ENCODE data around the gene SLC30A1. TPM values are rescaled to one million over a fixed set of nuclear protein-coding genes. Genes with fewer than 3 reads are reported as not detected.

The SLC30A1 gene
- total RNA-seq, 2 experiments from 2014 or later: 2.9 to 4.5 TPM

GRCh38 chr1:211616231-211616964 lies 37.4 kb upstream of the SLC30A1 start:
- Mint-ChIP-seq H3K4me3 (no peak overlapping the region), H3K27me3 (no peaks in the 10 kb centered on the region), H3K9me3 (ENCODE audit: low read depth) (no peaks in the 10 kb centered on the region), H3K4me1 (no peaks in the 10 kb centered on the region), H3K36me3 (ENCODE audit: low read depth) (no peaks in the 10 kb centered on the region), H3K27ac (no peak overlapping the region)
- DNase-seq: no peak
- ChIA-PET CTCF (no interaction called here), POLR2A (no interaction called here)
- intact Hi-C loops (cut with DNase I, micrococcal nuclease): no loop called here
- ATAC-seq: no peak

DNA sequence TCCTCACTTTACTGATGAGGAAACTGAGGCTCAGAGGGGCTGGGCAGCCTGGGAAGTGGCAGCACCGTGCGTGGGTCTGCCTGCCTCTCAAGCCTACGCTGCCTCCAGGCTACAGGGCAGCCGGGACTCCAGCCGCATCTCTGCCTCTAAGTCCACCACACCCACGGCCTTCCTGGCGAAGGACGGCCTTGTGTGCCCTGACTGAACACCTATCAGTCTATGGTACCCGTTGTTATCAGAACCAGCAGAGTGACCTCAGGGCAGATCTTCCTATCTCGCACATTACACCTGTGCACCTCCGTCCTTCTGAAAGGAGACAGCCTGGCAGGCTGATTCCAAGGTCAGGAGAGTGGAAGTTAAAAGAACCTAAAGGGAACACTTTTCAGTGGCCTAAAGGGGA lies 35.7 kb upstream of the SLC30A1 start:
- no peak overlapping the region for H3K4me3 Mint-ChIP-seq
- ATAC-seq (no peak), DNase-seq (no peak)
- H3K27me3 Mint-ChIP-seq: no peaks in the 10 kb centered on the region
- no peak overlapping the region for H3K27ac Mint-ChIP-seq
- no peaks in the 10 kb centered on the region for H3K4me1 Mint-ChIP-seq
- POLR2A ChIA-PET: no interaction called here
- H3K9me3 Mint-ChIP-seq (ENCODE audit: low read depth): no peaks in the 10 kb centered on the region
- intact Hi-C loops (cut with DNase I, micrococcal nuclease): no loop called here
- CTCF ChIA-PET: interaction anchor here (0.5 to 0.7 kb wide), 2 partner anchors 8 to 173 kb away, joined by 3 read pairs; no protein-coding TSS in a partner anchor
- no peaks in the 10 kb centered on the region for H3K36me3 Mint-ChIP-seq (ENCODE audit: low read depth)

GRCh38 chr1:211613951-211614350 lies 35.0 kb upstream of the SLC30A1 start:
- POLR2A ChIA-PET: no interaction called here
- H3K4me3 Mint-ChIP-seq: no peak overlapping the region
- no peak overlapping the region for H3K27ac Mint-ChIP-seq
- H3K27me3 Mint-ChIP-seq: no peaks in the 10 kb centered on the region
- CTCF ChIA-PET: interaction anchor here (0.5 to 0.7 kb wide), 2 partner anchors 174 to 385 kb away, joined by 3 read pairs; no protein-coding TSS in a partner anchor
- no peaks in the 10 kb centered on the region for H3K4me1 Mint-ChIP-seq
- H3K9me3 Mint-ChIP-seq (ENCODE audit: low read depth): no peaks in the 10 kb centered on the region
- DNase-seq: no peak
- no peak for ATAC-seq
- H3K36me3 Mint-ChIP-seq (ENCODE audit: low read depth): no peaks in the 10 kb centered on the region
- intact Hi-C loops (cut with DNase I, micrococcal nuclease): no loop called here

DNA sequence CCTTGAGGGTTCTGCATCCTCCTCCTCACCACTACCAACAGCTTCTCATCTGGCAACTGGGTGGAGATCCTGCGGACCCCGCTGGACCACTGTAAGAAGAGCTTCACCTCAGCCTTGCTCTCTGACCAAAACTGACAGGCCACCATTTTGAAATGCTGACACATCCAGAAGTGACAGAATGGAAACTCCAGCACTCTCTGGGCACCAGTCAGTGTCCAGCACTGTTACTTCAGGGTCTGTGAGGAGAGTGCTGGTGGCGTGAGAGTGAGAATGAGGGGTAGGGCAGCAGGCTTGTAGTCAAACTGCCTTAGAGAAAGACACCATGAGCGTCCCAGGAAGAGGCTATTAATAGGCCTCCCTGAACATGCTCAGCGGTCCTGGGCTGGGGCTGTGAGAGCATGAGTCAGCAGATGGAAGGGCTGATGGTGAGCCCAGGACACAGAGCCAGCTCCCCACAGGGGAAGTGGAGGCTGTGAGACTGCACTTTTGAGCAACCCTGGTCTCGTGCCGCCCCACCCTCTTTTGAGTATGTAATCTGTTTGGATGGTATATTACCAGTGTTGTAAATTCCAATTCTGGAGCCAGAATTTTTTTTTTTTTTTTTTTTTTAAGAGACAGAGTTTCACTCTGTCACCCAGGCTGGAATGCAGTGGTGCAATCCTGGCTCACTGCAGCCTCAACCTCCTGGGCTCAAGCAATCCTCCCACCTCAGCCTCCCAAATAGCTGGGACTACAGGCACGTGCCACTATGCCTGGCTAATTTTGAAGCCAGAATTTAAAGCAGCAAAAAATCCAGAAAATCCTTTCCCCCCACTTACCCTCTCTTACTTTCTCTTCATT lies 34.4 kb upstream of the SLC30A1 start:
- no peaks in the 10 kb centered on the region for H3K9me3 Mint-ChIP-seq (ENCODE audit: low read depth)
- no peaks in the 10 kb centered on the region for H3K4me1 Mint-ChIP-seq
- no peaks in the 10 kb centered on the region for H3K27me3 Mint-ChIP-seq
- intact Hi-C loops (cut with DNase I, micrococcal nuclease): no loop called here
- ChIA-PET POLR2A (no interaction called here), CTCF (interaction anchor here (0.7 kb wide), 1 partner anchor 385 kb away, joined by 3 read pairs; no protein-coding TSS in a partner anchor)
- DNase-seq: no peak
- ATAC-seq: no peak
- no peak overlapping the region for H3K4me3 Mint-ChIP-seq
- no peaks in the 10 kb centered on the region for H3K36me3 Mint-ChIP-seq (ENCODE audit: low read depth)
- no peak overlapping the region for H3K27ac Mint-ChIP-seq

GRCh38 chr1:211612786-211613107 lies 33.8 kb upstream of the SLC30A1 start:
- Mint-ChIP-seq H3K27ac (no peak overlapping the region), H3K36me3 (ENCODE audit: low read depth) (no peaks in the 10 kb centered on the region), H3K4me3 (no peak overlapping the region), H3K4me1 (no peaks in the 10 kb centered on the region), H3K9me3 (ENCODE audit: low read depth) (no peaks in the 10 kb centered on the region), H3K27me3 (no peaks in the 10 kb centered on the region)
- intact Hi-C loops (cut with DNase I, micrococcal nuclease): no loop called here
- ChIA-PET POLR2A (no interaction called here), CTCF (interaction anchor here (0.7 to 1.5 kb wide), 2 partner anchors 31 to 37 kb away, joined by 3 to 5 read pairs; no protein-coding TSS in a partner anchor)
- DNase-seq: no peak
- ATAC-seq: no peak

DNA sequence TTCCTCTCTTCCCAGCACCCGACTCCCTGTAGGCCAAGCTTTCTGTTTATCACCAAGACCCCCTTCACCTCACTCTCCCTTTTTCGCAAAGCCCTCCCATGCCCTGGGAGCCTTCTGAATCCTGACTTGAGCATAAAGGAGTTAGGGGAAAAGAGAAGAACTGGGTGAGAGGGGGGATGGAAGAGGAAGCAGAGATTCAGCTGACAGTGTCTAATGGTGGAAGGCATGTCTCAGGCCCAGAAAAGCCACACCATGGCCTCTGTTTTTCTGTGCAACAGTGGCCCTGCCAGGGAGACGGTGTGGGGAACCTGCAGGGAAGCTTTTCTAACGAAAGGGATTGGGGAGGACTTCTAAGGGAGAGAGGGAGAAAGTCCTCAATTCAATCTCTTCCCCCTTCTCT lies 32.9 kb upstream of the SLC30A1 start:
- CTCF ChIA-PET: interaction anchor here (1.5 kb wide), 1 partner anchor 38 kb away, joined by 5 read pairs; no protein-coding TSS in a partner anchor
- POLR2A ChIA-PET: no interaction called here

DNA sequence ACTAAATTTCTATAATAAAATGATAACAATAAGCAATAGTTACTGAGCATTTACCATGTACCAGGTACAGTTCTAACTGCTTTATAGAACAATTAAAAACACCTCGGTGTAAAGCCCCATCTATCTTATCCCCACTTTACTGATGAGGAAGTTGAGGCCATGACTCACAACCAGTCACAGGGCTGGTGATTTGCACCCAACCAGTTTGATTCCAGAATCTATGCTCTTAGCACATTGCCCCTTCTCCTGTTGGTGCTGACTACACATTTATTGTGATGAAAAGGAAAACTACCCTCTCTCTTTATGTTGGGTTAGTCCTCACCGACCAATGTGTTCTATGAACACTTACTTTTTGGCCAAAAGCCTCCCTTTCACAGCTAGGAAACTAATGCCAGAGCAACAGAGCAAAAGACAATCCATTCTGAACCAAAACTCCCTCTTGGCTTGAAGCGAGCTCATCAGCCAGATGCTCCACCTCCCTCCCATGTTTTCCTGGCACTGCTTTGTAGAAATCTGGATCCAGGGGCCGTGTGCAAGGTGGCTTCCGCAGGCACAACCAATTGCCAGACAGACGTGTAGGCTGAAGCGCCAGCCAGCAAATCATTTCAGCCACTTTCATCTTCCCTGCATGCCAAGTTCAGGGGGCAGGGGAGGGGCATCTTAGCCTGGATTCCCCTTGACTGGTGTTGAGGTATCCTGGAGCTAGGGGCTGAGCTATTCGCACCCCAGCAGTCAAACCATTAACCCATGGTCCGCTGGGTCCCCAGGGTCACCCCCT lies 32.0 kb upstream of the SLC30A1 start:
- POLR2A ChIA-PET: no interaction called here
- no peak for DNase-seq
- Mint-ChIP-seq H3K36me3 (ENCODE audit: low read depth) (no peaks in the 10 kb centered on the region), H3K4me3 (no peak overlapping the region), H3K27ac (no peak overlapping the region), H3K4me1 (peaks cover 7% of the 10 kb centered on the region), H3K9me3 (ENCODE audit: low read depth) (no peaks in the 10 kb centered on the region), H3K27me3 (no peaks in the 10 kb centered on the region)
- intact Hi-C loops (cut with DNase I, micrococcal nuclease): no loop called here
- CTCF ChIA-PET: interaction anchor here (0.7 to 0.9 kb wide), 2 partner anchors 8 to 96 kb away, joined by 3 read pairs; no protein-coding TSS in a partner anchor
- ATAC-seq: no peak

More for the DNA sequence above, 32.9 kb upstream of the SLC30A1 start:
- H3K27me3 Mint-ChIP-seq: no peaks in the 10 kb centered on the region
- no peak overlapping the region for H3K27ac Mint-ChIP-seq
- intact Hi-C loops (cut with DNase I, micrococcal nuclease): no loop called here
- no peaks in the 10 kb centered on the region for H3K36me3 Mint-ChIP-seq (ENCODE audit: low read depth)
- no peak for ATAC-seq
- DNase-seq: no peak
- no peak overlapping the region for H3K4me3 Mint-ChIP-seq
- no peaks in the 10 kb centered on the region for H3K9me3 Mint-ChIP-seq (ENCODE audit: low read depth)
- peaks cover 5% of the 10 kb centered on the region for H3K4me1 Mint-ChIP-seq

DNA sequence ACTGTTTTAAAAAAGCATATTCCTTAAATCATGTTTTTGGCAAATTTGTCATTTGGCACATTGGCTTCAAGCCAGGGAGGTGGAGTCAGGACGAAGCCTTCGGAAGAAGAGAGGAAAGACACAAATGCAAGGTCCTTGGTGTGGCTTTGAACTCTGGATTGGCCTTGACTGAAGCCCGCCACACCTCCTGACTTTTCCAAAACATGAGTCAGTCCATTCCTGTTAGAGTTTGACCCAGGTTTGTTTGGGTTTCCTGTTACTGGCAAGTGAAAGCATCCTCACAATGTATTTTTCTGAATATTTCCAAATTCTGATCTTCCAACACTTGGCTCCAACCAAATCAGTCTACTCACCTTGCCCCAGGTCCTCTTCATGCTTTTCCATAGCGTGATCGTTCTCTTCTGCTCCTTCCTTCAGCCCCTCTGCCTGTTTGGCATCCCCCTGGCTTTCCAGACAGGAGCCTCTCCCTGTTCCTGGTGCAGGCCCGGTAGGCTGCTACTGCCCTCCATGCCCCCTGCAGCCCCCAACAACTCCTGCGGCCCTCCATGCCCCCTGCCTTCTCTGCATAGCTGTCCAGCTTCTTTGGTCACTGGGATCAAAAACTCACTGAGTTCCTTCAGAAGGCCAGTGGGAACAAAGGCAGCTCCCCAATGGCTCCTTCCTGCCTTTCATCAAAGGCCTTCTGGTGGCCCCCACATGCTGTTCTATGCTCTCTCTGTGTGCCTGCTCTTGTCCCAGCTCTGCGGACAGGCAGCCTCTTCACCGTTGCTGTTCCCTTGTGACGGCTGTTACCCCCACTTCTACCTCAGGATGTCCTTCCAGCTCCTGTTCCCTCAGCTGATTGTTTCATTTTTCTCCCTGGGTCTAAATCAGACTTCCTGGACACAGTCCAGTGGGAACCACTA lies 30.4 kb upstream of the SLC30A1 start:
- ChIA-PET CTCF (interaction anchor here (0.6 kb wide), 1 partner anchor 133 kb away, joined by 3 read pairs; no protein-coding TSS in a partner anchor), POLR2A (no interaction called here)
- no peaks in the 10 kb centered on the region for H3K27me3 Mint-ChIP-seq
- H3K27ac Mint-ChIP-seq: no peak overlapping the region
- ATAC-seq (no peak), DNase-seq (no peak)
- H3K36me3 Mint-ChIP-seq (ENCODE audit: low read depth): no peaks in the 10 kb centered on the region
- no peak overlapping the region for H3K4me3 Mint-ChIP-seq
- intact Hi-C loops (cut with DNase I, micrococcal nuclease): no loop called here
- peaks cover 7% of the 10 kb centered on the region for H3K4me1 Mint-ChIP-seq
- H3K9me3 Mint-ChIP-seq (ENCODE audit: low read depth): no peaks in the 10 kb centered on the region

DNA sequence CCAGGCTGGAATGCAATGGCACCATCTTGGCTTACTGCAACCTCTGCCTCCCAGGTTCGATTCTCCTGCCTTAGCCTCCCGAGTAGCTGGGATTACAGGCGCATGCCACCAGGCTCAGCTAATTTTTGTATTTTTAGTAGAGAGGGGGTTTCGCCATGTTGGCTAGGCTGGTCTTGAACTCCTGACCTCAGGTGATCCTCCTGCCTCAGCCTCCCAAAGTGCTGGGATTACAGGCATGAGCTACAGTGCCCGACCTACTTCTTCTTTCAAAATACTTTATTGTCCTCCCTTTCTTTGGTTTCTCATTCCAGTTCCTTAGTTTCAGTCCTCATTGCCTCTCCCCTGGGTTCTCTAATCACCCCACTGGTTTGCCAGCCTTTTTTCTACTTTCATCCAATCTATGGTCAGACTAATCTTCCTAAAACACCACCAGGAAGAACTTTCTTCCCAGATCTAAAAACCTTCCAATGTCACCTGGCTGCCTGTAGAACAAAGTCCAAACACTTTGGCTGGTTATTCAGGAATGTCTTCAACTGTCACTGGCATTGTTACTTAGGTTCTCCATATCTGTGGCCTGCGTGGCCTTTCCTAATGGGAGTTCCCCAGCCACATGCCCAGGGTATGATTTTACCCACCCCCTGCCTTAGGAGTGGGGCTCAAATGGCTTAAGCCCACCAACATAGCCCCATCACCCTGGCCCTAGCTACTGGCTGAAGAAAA lies 29.0 kb upstream of the SLC30A1 start:
- CTCF ChIA-PET: no interaction called here
- no peaks in the 10 kb centered on the region for H3K9me3 Mint-ChIP-seq (ENCODE audit: low read depth)
- no peak for ATAC-seq
- POLR2A ChIA-PET: no interaction called here
- peak overlapping the region; percentile 28 for H3K27ac Mint-ChIP-seq
- H3K27me3 Mint-ChIP-seq: no peaks in the 10 kb centered on the region
- H3K36me3 Mint-ChIP-seq (ENCODE audit: low read depth): no peaks in the 10 kb centered on the region
- intact Hi-C loops (cut with DNase I, micrococcal nuclease): no loop called here
- peaks cover 7% of the 10 kb centered on the region for H3K4me1 Mint-ChIP-seq
- no peak for DNase-seq
- no peak overlapping the region for H3K4me3 Mint-ChIP-seq

- DNase-seq: peak; percentile 53
- Mint-ChIP-seq H3K9me3 (ENCODE audit: low read depth) (no peaks in the 10 kb centered on the region), H3K4me1 (peaks cover 7% of the 10 kb centered on the region), H3K27me3 (no peaks in the 10 kb centered on the region), H3K27ac (peak overlapping the region; percentile 83), H3K4me3 (peak overlapping the region; percentile 62), H3K36me3 (ENCODE audit: low read depth) (no peaks in the 10 kb centered on the region)
- CTCF ChIA-PET: interaction anchor here (0.7 to 1.2 kb wide), 6 partner anchors 14 to 46 kb away, joined by 3 to 4 read pairs (median 3); no protein-coding TSS in a partner anchor
- intact Hi-C loops (cut with DNase I, micrococcal nuclease): no loop called here
- POLR2A ChIA-PET: no interaction called here
- ATAC-seq: peak; percentile 81
These were observed 28.2 kb upstream of the SLC30A1 start for GRCh38 chr1:211606914-211607753.

Measured in activated CD4-positive, alpha-beta T cell treated with anti-CD3 and anti-CD28 coated beads for 36 hours (primary cell).